ENCODE results near the gene DNAJC1. TPM values are rescaled to one million over a fixed set of nuclear protein-coding genes. Genes with fewer than 3 reads are reported as not detected.

DNAJC1 gene
- total RNA-seq, 1 experiment from 2014 or later: 13.2 TPM

DNA sequence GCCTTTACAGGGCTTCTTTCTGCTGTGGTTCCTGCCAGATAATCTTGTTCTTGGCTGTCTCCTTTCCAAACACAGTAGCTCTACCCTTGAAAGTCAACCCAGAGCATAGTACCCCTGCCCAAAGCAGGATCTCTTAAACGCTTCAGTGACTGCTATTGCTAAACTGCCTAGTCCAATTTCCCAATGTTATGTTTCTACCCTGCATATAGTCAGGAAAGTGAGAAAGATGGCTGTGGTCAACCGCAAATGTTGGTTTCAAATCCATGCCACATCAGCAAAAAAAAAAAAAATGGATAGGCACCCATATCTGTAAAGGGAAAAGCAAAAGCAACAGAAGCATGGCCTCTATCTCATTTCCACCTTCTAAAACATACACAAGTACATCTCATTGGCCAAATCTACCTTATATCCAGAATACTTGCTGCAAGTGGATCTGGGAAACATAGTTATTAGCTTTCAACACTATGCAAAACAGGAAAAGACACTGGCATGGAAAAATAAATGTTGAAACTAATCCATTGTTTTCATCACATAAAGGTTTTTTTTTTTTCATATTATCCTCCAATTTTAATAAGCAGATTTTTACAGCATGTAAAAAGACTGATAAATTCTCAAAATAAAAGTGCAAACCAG lies 59.8 kb downstream of the DNAJC1 start:
- Mint-ChIP-seq H3K36me3 (no peaks in the 10 kb centered on the region), H3K27me3 (ENCODE audit: low read depth) (no peaks in the 10 kb centered on the region), H3K4me3 (no peak overlapping the region), H3K27ac (no peak overlapping the region), H3K4me1 (peaks cover 6% of the 10 kb centered on the region), H3K9me3 (no peaks in the 10 kb centered on the region)
- ChIA-PET POLR2A (interaction anchor here (0.7 kb wide), 1 partner anchor 965 kb away, joined by 5 read pairs; no protein-coding TSS in a partner anchor), CTCF (no interaction called here)
- TF ChIP-seq ESRRA (CRISPR knock-in tag; IDR thresholded peaks at IDR 0.05; ENCODE audit: borderline replicate concordance) (no peak), ZNF396 (CRISPR knock-in tag; IDR thresholded peaks at IDR 0.05; ENCODE audit: borderline replicate concordance) (no peak), GTF2I (CRISPR knock-in tag; conservative IDR thresholded peaks at IDR 0.05) (no peak), OVOL2 (CRISPR knock-in tag; IDR thresholded peaks at IDR 0.05; ENCODE audit: borderline replicate concordance) (no peak), CREB1 (CRISPR knock-in tag; IDR thresholded peaks at IDR 0.05) (no peak), TEAD1 (CRISPR knock-in tag; IDR thresholded peaks at IDR 0.05) (no peak), ZNF219 (CRISPR knock-in tag; IDR thresholded peaks at IDR 0.05; ENCODE audit: borderline replicate concordance) (no peak), MYBL2 (CRISPR knock-in tag; IDR thresholded peaks at IDR 0.05) (no peak), KAT7 (CRISPR knock-in tag; IDR thresholded peaks at IDR 0.05; ENCODE audit: borderline replicate concordance) (no peak), RORB (CRISPR knock-in tag; IDR thresholded peaks at IDR 0.05) (no peak)
- TF ChIP-seq, protein P1, sequence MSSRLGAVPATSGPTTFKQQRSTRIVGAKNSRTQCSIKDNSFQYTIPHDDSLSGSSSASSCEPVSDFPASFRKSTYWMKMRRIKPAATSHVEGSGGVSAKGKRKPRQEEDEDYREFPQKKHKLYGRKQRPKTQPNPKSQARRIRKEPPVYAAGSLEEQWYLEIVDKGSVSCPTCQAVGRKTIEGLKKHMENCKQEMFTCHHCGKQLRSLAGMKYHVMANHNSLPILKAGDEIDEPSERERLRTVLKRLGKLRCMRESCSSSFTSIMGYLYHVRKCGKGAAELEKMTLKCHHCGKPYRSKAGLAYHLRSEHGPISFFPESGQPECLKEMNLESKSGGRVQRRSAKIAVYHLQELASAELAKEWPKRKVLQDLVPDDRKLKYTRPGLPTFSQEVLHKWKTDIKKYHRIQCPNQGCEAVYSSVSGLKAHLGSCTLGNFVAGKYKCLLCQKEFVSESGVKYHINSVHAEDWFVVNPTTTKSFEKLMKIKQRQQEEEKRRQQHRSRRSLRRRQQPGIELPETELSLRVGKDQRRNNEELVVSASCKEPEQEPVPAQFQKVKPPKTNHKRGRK (CRISPR knock-in tag; IDR thresholded peaks at IDR 0.05; ENCODE audit: borderline replicate concordance): no peak
- TF ChIP-seq, protein P2, sequence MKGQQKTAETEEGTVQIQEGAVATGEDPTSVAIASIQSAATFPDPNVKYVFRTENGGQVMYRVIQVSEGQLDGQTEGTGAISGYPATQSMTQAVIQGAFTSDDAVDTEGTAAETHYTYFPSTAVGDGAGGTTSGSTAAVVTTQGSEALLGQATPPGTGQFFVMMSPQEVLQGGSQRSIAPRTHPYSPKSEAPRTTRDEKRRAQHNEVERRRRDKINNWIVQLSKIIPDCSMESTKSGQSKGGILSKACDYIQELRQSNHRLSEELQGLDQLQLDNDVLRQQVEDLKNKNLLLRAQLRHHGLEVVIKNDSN (CRISPR knock-in tag; IDR thresholded peaks at IDR 0.05): no peak
- TF ChIP-seq, protein P3, sequence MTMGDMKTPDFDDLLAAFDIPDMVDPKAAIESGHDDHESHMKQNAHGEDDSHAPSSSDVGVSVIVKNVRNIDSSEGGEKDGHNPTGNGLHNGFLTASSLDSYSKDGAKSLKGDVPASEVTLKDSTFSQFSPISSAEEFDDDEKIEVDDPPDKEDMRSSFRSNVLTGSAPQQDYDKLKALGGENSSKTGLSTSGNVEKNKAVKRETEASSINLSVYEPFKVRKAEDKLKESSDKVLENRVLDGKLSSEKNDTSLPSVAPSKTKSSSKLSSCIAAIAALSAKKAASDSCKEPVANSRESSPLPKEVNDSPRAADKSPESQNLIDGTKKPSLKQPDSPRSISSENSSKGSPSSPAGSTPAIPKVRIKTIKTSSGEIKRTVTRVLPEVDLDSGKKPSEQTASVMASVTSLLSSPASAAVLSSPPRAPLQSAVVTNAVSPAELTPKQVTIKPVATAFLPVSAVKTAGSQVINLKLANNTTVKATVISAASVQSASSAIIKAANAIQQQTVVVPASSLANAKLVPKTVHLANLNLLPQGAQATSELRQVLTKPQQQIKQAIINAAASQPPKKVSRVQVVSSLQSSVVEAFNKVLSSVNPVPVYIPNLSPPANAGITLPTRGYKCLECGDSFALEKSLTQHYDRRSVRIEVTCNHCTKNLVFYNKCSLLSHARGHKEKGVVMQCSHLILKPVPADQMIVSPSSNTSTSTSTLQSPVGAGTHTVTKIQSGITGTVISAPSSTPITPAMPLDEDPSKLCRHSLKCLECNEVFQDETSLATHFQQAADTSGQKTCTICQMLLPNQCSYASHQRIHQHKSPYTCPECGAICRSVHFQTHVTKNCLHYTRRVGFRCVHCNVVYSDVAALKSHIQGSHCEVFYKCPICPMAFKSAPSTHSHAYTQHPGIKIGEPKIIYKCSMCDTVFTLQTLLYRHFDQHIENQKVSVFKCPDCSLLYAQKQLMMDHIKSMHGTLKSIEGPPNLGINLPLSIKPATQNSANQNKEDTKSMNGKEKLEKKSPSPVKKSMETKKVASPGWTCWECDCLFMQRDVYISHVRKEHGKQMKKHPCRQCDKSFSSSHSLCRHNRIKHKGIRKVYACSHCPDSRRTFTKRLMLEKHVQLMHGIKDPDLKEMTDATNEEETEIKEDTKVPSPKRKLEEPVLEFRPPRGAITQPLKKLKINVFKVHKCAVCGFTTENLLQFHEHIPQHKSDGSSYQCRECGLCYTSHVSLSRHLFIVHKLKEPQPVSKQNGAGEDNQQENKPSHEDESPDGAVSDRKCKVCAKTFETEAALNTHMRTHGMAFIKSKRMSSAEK (CRISPR knock-in tag; IDR thresholded peaks at IDR 0.05; ENCODE audit: borderline replicate concordance): no peak
- TF ChIP-seq, protein P4, sequence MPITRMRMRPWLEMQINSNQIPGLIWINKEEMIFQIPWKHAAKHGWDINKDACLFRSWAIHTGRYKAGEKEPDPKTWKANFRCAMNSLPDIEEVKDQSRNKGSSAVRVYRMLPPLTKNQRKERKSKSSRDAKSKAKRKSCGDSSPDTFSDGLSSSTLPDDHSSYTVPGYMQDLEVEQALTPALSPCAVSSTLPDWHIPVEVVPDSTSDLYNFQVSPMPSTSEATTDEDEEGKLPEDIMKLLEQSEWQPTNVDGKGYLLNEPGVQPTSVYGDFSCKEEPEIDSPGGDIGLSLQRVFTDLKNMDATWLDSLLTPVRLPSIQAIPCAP (CRISPR knock-in tag; IDR thresholded peaks at IDR 0.05): no peak
- TF ChIP-seq, protein P5, sequence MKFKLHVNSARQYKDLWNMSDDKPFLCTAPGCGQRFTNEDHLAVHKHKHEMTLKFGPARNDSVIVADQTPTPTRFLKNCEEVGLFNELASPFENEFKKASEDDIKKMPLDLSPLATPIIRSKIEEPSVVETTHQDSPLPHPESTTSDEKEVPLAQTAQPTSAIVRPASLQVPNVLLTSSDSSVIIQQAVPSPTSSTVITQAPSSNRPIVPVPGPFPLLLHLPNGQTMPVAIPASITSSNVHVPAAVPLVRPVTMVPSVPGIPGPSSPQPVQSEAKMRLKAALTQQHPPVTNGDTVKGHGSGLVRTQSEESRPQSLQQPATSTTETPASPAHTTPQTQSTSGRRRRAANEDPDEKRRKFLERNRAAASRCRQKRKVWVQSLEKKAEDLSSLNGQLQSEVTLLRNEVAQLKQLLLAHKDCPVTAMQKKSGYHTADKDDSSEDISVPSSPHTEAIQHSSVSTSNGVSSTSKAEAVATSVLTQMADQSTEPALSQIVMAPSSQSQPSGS (CRISPR knock-in tag; IDR thresholded peaks at IDR 0.05; ENCODE audit: borderline replicate concordance, low read depth): no peak
- TF ChIP-seq, protein P6, sequence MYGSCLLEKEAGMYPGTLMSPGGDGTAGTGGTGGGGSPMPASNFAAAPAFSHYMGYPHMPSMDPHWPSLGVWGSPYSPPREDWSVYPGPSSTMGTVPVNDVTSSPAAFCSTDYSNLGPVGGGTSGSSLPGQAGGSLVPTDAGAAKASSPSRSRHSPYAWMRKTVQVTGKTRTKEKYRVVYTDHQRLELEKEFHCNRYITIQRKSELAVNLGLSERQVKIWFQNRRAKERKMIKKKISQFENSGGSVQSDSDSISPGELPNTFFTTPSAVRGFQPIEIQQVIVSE (CRISPR knock-in tag; IDR thresholded peaks at IDR 0.05; ENCODE audit: borderline replicate concordance): no peak
- TF ChIP-seq, protein P7, sequence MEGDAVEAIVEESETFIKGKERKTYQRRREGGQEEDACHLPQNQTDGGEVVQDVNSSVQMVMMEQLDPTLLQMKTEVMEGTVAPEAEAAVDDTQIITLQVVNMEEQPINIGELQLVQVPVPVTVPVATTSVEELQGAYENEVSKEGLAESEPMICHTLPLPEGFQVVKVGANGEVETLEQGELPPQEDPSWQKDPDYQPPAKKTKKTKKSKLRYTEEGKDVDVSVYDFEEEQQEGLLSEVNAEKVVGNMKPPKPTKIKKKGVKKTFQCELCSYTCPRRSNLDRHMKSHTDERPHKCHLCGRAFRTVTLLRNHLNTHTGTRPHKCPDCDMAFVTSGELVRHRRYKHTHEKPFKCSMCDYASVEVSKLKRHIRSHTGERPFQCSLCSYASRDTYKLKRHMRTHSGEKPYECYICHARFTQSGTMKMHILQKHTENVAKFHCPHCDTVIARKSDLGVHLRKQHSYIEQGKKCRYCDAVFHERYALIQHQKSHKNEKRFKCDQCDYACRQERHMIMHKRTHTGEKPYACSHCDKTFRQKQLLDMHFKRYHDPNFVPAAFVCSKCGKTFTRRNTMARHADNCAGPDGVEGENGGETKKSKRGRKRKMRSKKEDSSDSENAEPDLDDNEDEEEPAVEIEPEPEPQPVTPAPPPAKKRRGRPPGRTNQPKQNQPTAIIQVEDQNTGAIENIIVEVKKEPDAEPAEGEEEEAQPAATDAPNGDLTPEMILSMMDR (IDR thresholded peaks at IDR 0.05): no peak
- TF ChIP-seq, protein P8, sequence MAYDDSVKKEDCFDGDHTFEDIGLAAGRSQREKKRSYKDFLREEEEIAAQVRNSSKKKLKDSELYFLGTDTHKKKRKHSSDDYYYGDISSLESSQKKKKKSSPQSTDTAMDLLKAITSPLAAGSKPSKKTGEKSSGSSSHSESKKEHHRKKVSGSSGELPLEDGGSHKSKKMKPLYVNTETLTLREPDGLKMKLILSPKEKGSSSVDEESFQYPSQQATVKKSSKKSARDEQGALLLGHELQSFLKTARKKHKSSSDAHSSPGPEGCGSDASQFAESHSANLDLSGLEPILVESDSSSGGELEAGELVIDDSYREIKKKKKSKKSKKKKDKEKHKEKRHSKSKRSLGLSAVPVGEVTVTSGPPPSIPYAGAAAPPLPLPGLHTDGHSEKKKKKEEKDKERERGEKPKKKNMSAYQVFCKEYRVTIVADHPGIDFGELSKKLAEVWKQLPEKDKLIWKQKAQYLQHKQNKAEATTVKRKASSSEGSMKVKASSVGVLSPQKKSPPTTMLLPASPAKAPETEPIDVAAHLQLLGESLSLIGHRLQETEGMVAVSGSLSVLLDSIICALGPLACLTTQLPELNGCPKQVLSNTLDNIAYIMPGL (CRISPR knock-in tag; IDR thresholded peaks at IDR 0.05): no peak
- TF ChIP-seq, protein P9, sequence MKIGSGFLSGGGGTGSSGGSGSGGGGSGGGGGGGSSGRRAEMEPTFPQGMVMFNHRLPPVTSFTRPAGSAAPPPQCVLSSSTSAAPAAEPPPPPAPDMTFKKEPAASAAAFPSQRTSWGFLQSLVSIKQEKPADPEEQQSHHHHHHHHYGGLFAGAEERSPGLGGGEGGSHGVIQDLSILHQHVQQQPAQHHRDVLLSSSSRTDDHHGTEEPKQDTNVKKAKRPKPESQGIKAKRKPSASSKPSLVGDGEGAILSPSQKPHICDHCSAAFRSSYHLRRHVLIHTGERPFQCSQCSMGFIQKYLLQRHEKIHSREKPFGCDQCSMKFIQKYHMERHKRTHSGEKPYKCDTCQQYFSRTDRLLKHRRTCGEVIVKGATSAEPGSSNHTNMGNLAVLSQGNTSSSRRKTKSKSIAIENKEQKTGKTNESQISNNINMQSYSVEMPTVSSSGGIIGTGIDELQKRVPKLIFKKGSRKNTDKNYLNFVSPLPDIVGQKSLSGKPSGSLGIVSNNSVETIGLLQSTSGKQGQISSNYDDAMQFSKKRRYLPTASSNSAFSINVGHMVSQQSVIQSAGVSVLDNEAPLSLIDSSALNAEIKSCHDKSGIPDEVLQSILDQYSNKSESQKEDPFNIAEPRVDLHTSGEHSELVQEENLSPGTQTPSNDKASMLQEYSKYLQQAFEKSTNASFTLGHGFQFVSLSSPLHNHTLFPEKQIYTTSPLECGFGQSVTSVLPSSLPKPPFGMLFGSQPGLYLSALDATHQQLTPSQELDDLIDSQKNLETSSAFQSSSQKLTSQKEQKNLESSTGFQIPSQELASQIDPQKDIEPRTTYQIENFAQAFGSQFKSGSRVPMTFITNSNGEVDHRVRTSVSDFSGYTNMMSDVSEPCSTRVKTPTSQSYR (CRISPR knock-in tag; IDR thresholded peaks at IDR 0.05): no peak
- TF ChIP-seq, protein P10, sequence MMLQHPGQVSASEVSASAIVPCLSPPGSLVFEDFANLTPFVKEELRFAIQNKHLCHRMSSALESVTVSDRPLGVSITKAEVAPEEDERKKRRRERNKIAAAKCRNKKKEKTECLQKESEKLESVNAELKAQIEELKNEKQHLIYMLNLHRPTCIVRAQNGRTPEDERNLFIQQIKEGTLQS (CRISPR knock-in tag; conservative IDR thresholded peaks at IDR 0.05): no peak
- ATAC-seq (no peak), DNase-seq (ENCODE audit: low spot score) (no peak)

Measured in WTC11 (cell line).